Naive thymus-derived CD4-positive, alpha-beta T cell (primary cell): ENCODE results near the gene PLCG1. TPM values are rescaled to one million over a fixed set of nuclear protein-coding genes. Genes with fewer than 3 reads are reported as not detected.
A peak's percentile ranks its signal among the peaks of the same experiment; 100 is the strongest.

Experiments
- ATAC-seq: fragments of 150-1000 bp; cut with Tn5 transposase; 2 replicates; pipeline ENCODE4 v1.10.0; 2021; ENCODE audit warnings: mild to moderate bottlenecking, moderate library complexity
- CTCF ChIA-PET: fragments of 350-600 bp; sonication (Branson Sonifier 250); formaldehyde crosslinking; loops from one replicate; lab custom pipeline; 2021; ENCODE audit warnings: antibody characterized with exemption; lab: Charles Lee
- POLR2A ChIA-PET: fragments of 350-600 bp; sonication (Branson Sonifier 250); formaldehyde crosslinking; loops from one replicate; lab custom pipeline; 2021; ENCODE audit warnings: antibody characterized with exemption, inconsistent platforms; lab: Charles Lee
- DNase-seq, 9 donors: peaks; one replicate each; pipeline versions ENCODE4 v3.0.0 to v3.0.0-alpha.2; 2020 to 2022; ENCODE audit warnings: mixed read lengths in 1 of 9
- H3K27ac ChIP-seq: one replicate; pipeline ENCODE4 v1.7.0; 2013; ENCODE audit warnings: mild to moderate bottlenecking, low read depth, low read length, moderate library complexity
- H3K27me3 ChIP-seq, 2 donors: one replicate each; pipeline ENCODE4 v1.7.0; 2013; ENCODE audit warnings: low read length in 2 of 2, mild to moderate bottlenecking in 2 of 2, moderate library complexity in 2 of 2; ENCODE audit not compliant: control insufficient read depth in 2 of 2, insufficient read depth in 2 of 2
- H3K36me3 ChIP-seq, 3 experiments: 1 replicate in 2 of 3; 2 replicates in 1 of 3; pipeline ENCODE4 v1.7.0; 2013; ENCODE audit warnings: low read length in 3 of 3, mild to moderate bottlenecking in 3 of 3, moderate library complexity in 1 of 3; ENCODE audit not compliant: insufficient read depth in 3 of 3, control insufficient read depth in 2 of 3
- H3K4me1 ChIP-seq, 2 donors: one replicate each; pipeline ENCODE4 v1.7.0; 2013; ENCODE audit warnings: low read length in 2 of 2, mild to moderate bottlenecking in 2 of 2, moderate library complexity in 1 of 2; ENCODE audit not compliant: control insufficient read depth in 2 of 2, insufficient read depth in 2 of 2
- H3K4me3 ChIP-seq: 2 replicates; pipeline ENCODE4 v1.7.0; 2013; ENCODE audit warnings: mild to moderate bottlenecking, low read length
- H3K9me3 ChIP-seq, 3 experiments: 1 replicate in 2 of 3; 2 replicates in 1 of 3; pipeline ENCODE4 v1.7.0; 2013; ENCODE audit warnings: low read length in 3 of 3; ENCODE audit not compliant: control insufficient read depth in 2 of 3
- H3K27ac Mint-ChIP-seq, 9 donors: one replicate each; pipeline ENCODE4 v1.8.0; 2020 to 2022; ENCODE audit warnings: mixed read lengths in 9 of 9, mild to moderate bottlenecking in 8 of 9, moderate library complexity in 5 of 9, inconsistent platforms in 2 of 9
- H3K27me3 Mint-ChIP-seq, 5 donors: one replicate each; pipeline ENCODE4 v1.8.0; 2021 to 2022; ENCODE audit warnings: mixed read lengths in 5 of 5, mild to moderate bottlenecking in 1 of 5
- H3K36me3 Mint-ChIP-seq, 5 donors: one replicate each; pipeline ENCODE4 v1.8.0; 2020 to 2022; ENCODE audit warnings: mixed read lengths in 5 of 5, mild to moderate bottlenecking in 3 of 5, inconsistent platforms in 1 of 5
- H3K4me1 Mint-ChIP-seq, 7 donors: one replicate each; pipeline ENCODE4 v1.8.0; 2020 to 2022; ENCODE audit warnings: mixed read lengths in 7 of 7, mild to moderate bottlenecking in 3 of 7, inconsistent platforms in 1 of 7
- H3K4me3 Mint-ChIP-seq, 10 donors: one replicate each; pipeline ENCODE4 v1.8.0; 2020 to 2022; ENCODE audit warnings: mild to moderate bottlenecking in 10 of 10, mixed read lengths in 10 of 10, moderate library complexity in 6 of 10, inconsistent platforms in 2 of 10
- H3K9me3 Mint-ChIP-seq, 11 donors: one replicate each; pipeline ENCODE4 v1.8.0; 2020 to 2022; ENCODE audit warnings: mixed read lengths in 11 of 11, mild to moderate bottlenecking in 4 of 11, inconsistent platforms in 1 of 11, moderate library complexity in 1 of 11
- intact Hi-C, 2 donors: fragments of 100-400 bp; cut with micrococcal nuclease; formaldehyde crosslinking; loops; one replicate each; pipeline ENCODE4 v1.15.1; 2023
- polyA plus RNA-seq, 2 donors: library from polyadenylated mRNA; unstranded; fragments of 300-500 nt; fragmentation: Illumina TruSeq; gene quantifications; one replicate each; pipeline ENCODE4 v1.2.3, GENCODE V29; 2021
- total RNA-seq, 6 experiments: library from RNA in 5 of 6; stranded (reverse) in 5 of 6; gene quantifications; 1 replicate in 5 of 6; 2 replicates in 1 of 6; pipeline ENCODE4 v1.2.3 and lab custom pipeline; 2021 to 2026

Gene PLCG1
- total and polyA plus RNA-seq, 7 experiments from 2014 or later = 36.9 to 559 (median 369) TPM

DNA sequence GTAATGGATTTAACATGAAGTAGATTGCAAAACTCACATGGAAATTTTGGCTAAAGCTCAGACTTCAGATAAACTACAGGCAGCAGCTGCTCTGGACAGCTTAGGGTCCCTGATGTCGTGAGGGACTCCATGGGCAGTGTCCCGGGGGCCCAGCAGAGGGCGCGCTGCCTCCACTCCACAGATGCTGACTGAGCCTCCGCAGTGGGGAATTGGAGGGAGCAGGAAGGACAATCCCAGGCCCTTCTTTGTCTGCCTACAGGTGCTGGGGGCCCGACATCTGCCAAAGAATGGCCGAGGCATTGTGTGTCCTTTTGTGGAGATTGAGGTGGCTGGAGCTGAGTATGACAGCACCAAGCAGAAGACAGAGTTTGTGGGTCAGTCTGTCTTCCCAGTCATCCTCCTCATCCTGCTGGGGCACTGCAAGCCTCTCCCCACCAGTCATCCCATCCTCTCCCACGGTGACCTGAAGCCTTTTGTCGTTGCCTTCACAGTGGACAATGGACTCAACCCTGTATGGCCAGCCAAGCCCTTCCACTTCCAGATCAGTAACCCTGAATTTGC, 35.9 kb downstream of the PLCG1 start:
- Histone ChIP-seq H3K9me3 (no peaks in the 10 kb centered on the region), H3K4me1 (no peaks in the 10 kb centered on the region), H3K27ac (no peak overlapping the region), H3K36me3 (peaks cover 41 to 91% (median 46%) of the 10 kb centered on the region in 3 experiments), H3K27me3 (no peaks in the 10 kb centered on the region), H3K4me3 (no peak overlapping the region)
- peaks cover 8 to 53% (median 30%) of the 10 kb centered on the region in 5 donors for H3K36me3 Mint-ChIP-seq
- intact Hi-C loops = loop anchor here (1.0 to 2.0 kb wide), 4 partner anchors 16 to 167 kb away; partner anchors contain the start of gene LPIN3 (in 2 of the 2)
- H3K9me3 Mint-ChIP-seq = no peaks in the 10 kb centered on the region
- H3K4me1 Mint-ChIP-seq = peaks cover 8 to 36% (median 21%) of the 10 kb centered on the region in 7 donors
- ChIA-PET POLR2A (interaction anchor here (0.6 to 30.3 kb wide), 6 partner anchors 16 to 224 kb away, joined by 3 to 604 read pairs (median 4); partner anchors contain the start of genes LPIN3 and PLCG1), CTCF (interaction anchor here (0.6 to 2.3 kb wide), 20 partner anchors 10 to 166 kb away, joined by 3 to 35 read pairs (median 6); no protein-coding TSS in a partner anchor)
- no peaks in the 10 kb centered on the region for H3K27me3 Mint-ChIP-seq
- DNase-seq (peak; percentile 34 to 72 (median 56)), ATAC-seq (peak; percentile 88)
- no peak overlapping the region for H3K4me3 Mint-ChIP-seq
- peak overlapping the region in 7 of 9 donors; percentile 49 to 88 (median 79) for H3K27ac Mint-ChIP-seq

DNA sequence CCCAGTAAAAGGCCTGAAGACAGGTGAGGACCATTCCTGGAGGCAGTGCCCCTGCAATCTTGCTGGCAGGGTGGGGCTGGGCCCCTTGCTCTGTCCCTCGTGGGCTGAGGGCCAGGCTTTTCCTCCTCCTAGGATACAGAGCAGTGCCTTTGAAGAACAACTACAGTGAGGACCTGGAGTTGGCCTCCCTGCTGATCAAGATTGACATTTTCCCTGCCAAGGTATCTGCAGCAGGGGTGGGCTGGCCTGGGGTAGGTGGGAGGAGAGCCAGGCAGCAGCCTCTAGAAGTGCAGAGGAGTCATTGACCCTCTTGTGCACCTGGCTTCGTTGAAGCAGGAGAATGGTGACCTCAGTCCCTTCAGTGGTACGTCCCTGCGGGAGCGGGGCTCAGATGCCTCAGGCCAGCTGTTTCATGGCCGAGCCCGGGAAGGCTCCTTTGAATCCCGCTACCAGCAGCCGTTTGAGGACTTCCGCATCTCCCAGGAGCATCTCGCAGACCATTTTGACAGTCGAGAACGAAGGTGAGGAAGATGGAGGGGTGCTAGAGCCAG, 36.5 kb downstream of the PLCG1 start:
- no peak for ATAC-seq
- no peak overlapping the region for H3K4me3 ChIP-seq
- no peak overlapping the region for H3K27ac ChIP-seq
- no peaks in the 10 kb centered on the region for H3K4me1 ChIP-seq
- H3K27ac Mint-ChIP-seq = peak overlapping the region in 5 of 9 donors; percentile 56 to 88 (median 80)
- no peaks in the 10 kb centered on the region for H3K9me3 ChIP-seq
- DNase-seq = peak in 2 of 9 donors; percentile 1 to 18
- H3K4me3 Mint-ChIP-seq = no peak overlapping the region
- H3K4me1 Mint-ChIP-seq = peaks cover 8 to 36% (median 23%) of the 10 kb centered on the region in 7 donors
- H3K36me3 ChIP-seq = peaks cover 36 to 85% (median 40%) of the 10 kb centered on the region in 3 experiments
- no peaks in the 10 kb centered on the region for H3K27me3 ChIP-seq
- H3K9me3 Mint-ChIP-seq = no peaks in the 10 kb centered on the region
- H3K36me3 Mint-ChIP-seq = peaks cover 8 to 51% (median 30%) of the 10 kb centered on the region in 5 donors
- ChIA-PET POLR2A (interaction anchor here (1.0 to 30.3 kb wide), 2 partner anchors 34 to 58 kb away, joined by 3 to 604 read pairs; partner anchors contain the start of gene PLCG1), CTCF (interaction anchor here (0.5 to 2.3 kb wide), 10 partner anchors 10 to 163 kb away, joined by 3 to 21 read pairs (median 6); no protein-coding TSS in a partner anchor)
- intact Hi-C loops = loop anchor here (1.0 to 2.0 kb wide), 4 partner anchors 17 to 166 kb away; partner anchors contain the start of gene LPIN3 (in 2 of the 2)
- H3K27me3 Mint-ChIP-seq = no peaks in the 10 kb centered on the region

- Mint-ChIP-seq H3K4me1 (peaks cover 8 to 36% (median 24%) of the 10 kb centered on the region in 7 donors), H3K27ac (peak overlapping the region in 8 of 9 donors; percentile 21 to 88 (median 66)), H3K4me3 (no peak overlapping the region), H3K27me3 (no peaks in the 10 kb centered on the region), H3K36me3 (peaks cover 8 to 46% (median 26%) of the 10 kb centered on the region in 5 donors), H3K9me3 (no peaks in the 10 kb centered on the region)
- CTCF ChIA-PET = interaction anchor here (0.5 to 2.8 kb wide), 2 partner anchors 39 to 151 kb away, joined by 3 to 14 read pairs; no protein-coding TSS in a partner anchor
- POLR2A ChIA-PET = interaction anchor here (0.7 to 1.2 kb wide), 2 partner anchors 22 to 33 kb away, joined by 3 read pairs; no protein-coding TSS in a partner anchor
- DNase-seq (peak in 2 of 9 donors; percentile 2 to 16), ATAC-seq (no peak)
- Histone ChIP-seq H3K9me3 (no peaks in the 10 kb centered on the region), H3K4me1 (no peaks in the 10 kb centered on the region), H3K27me3 (no peaks in the 10 kb centered on the region), H3K27ac (peak overlapping the region; percentile 37), H3K4me3 (no peak overlapping the region), H3K36me3 (peaks cover 30 to 80% (median 35%) of the 10 kb centered on the region in 3 experiments)
- intact Hi-C loops = no loop called here
These were observed 37.0 kb downstream of the PLCG1 start for GRCh38 chr20:41174373-41174772.

DNA sequence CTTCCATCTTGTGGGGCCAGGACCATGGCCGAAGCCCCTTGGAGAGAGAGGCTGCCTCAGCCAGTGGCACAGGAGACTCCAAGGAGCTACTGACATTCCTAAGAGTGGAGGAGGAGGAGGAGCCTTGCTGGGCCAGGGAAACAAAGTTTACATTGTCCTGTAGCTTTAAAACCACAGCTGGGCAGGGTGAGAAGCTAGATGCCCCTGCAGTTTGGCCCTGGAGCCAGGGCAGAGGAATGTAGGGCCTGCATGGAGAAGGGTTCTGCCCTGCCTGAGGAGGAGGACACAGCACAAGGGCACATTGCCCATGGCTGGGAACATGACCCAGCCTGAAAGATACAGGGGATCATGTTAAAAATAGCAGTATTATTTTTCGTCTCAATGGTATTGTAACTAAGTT, 37.4 kb downstream of the PLCG1 start:
- DNase-seq = peak in 2 of 9 donors; percentile 1 to 10
- H3K4me3 ChIP-seq = no peak overlapping the region
- Mint-ChIP-seq H3K4me3 (no peak overlapping the region), H3K36me3 (peaks cover 8 to 43% (median 24%) of the 10 kb centered on the region in 5 donors), H3K27ac (peak overlapping the region in 8 of 9 donors; percentile 36 to 88 (median 69)), H3K4me1 (peaks cover 8 to 36% (median 24%) of the 10 kb centered on the region in 7 donors), H3K9me3 (no peaks in the 10 kb centered on the region), H3K27me3 (no peaks in the 10 kb centered on the region)
- no peaks in the 10 kb centered on the region for H3K9me3 ChIP-seq
- POLR2A ChIA-PET = interaction anchor here (0.7 to 1.2 kb wide), 2 partner anchors 22 to 34 kb away, joined by 3 read pairs; no protein-coding TSS in a partner anchor
- CTCF ChIA-PET = interaction anchor here (1.5 to 2.8 kb wide), 2 partner anchors 17 to 40 kb away, joined by 3 to 14 read pairs; no protein-coding TSS in a partner anchor
- ATAC-seq = no peak
- peak overlapping the region; percentile 37 for H3K27ac ChIP-seq
- H3K36me3 ChIP-seq = peaks cover 26 to 76% (median 31%) of the 10 kb centered on the region in 3 experiments
- no peaks in the 10 kb centered on the region for H3K4me1 ChIP-seq
- intact Hi-C loops = no loop called here
- H3K27me3 ChIP-seq = no peaks in the 10 kb centered on the region

- peak overlapping the region; percentile 37 for H3K27ac ChIP-seq
- H3K27me3 ChIP-seq = no peaks in the 10 kb centered on the region
- H3K9me3 ChIP-seq = no peaks in the 10 kb centered on the region
- Mint-ChIP-seq H3K9me3 (no peaks in the 10 kb centered on the region), H3K4me3 (no peak overlapping the region), H3K4me1 (peaks cover 7 to 35% (median 23%) of the 10 kb centered on the region in 7 donors), H3K27me3 (no peaks in the 10 kb centered on the region), H3K36me3 (peaks cover 6 to 40% (median 22%) of the 10 kb centered on the region in 5 donors), H3K27ac (peak overlapping the region in 8 of 9 donors; percentile 36 to 88 (median 71))
- no peaks in the 10 kb centered on the region for H3K4me1 ChIP-seq
- H3K36me3 ChIP-seq = peaks cover 22 to 71% (median 27%) of the 10 kb centered on the region in 3 experiments
- intact Hi-C loops = no loop called here
- H3K4me3 ChIP-seq = no peak overlapping the region
- no peak for ATAC-seq
- peak in 1 of 9 donors; percentile 10 for DNase-seq
- ChIA-PET CTCF (interaction anchor here (0.6 to 2.8 kb wide), 3 partner anchors 17 to 79 kb away, joined by 3 to 14 read pairs (median 3); no protein-coding TSS in a partner anchor), POLR2A (interaction anchor here (0.7 to 1.2 kb wide), 2 partner anchors 22 to 34 kb away, joined by 3 read pairs; no protein-coding TSS in a partner anchor)
These were observed 37.9 kb downstream of the PLCG1 start for GRCh38 chr20:41175201-41175651.
